ENCODE data around the gene CEP41. TPM values are rescaled to one million over a fixed set of nuclear protein-coding genes. Genes with fewer than 3 reads are reported as not detected.
A peak's percentile ranks its signal among the peaks of the same experiment; 100 is the strongest.

The CEP41 gene
- total and polyA plus RNA-seq, 2 experiments from 2014 or later: 5.5 to 17.2 TPM

GRCh38 chr7:130353196-130353595 lies 87.6 kb downstream of the CEP41 start:
- Histone ChIP-seq H3K79me2 (no peaks in the 10 kb centered on the region), H3K4me2 (no peak overlapping the region), H3K27me3 (no peaks in the 10 kb centered on the region), H3K27ac (peak overlapping the region; percentile 28), H3K4me3 (no peak overlapping the region), H3K4me1 (ENCODE audit: insufficient read depth) (peaks cover 47% of the 10 kb centered on the region), H3K9me2 (replicated peaks; ENCODE audit: insufficient read depth) (no peaks in the 10 kb centered on the region), H3K9me3 (ENCODE audit: low read depth) (no peaks in the 10 kb centered on the region), H4K20me1 (ENCODE audit: insufficient read depth, poor library complexity, severe bottlenecking) (no peaks in the 10 kb centered on the region), H3K36me3 (replicated peaks; ENCODE audit: insufficient read depth, low read depth) (no peaks in the 10 kb centered on the region), H2AFZ (no peak overlapping the region)
- WGBS (ENCODE audit: low lambda C conversion rate, missing lambda C conversion rate): 96% methylated on average over 7 of the region's 7 CpGs
- TF ChIP-seq EZH2phosphoT487 (IDR thresholded peaks at IDR 0.05; ENCODE audit: low read depth, severe bottlenecking, unreplicated experiment) (no peak), CTCF (IDR thresholded peaks at IDR 0.05; ENCODE audit: poor library complexity) (no peak), EZH2 (IDR thresholded peaks at IDR 0.05; ENCODE audit: borderline replicate concordance) (no peak)
- no peak for DNase-seq (ENCODE audit: low spot score)

GRCh38 chr7:130352194-130353074 lies 88.4 kb downstream of the CEP41 start:
- 81% methylated on average over 20 of the region's 20 CpGs for WGBS (ENCODE audit: low lambda C conversion rate, missing lambda C conversion rate)
- Histone ChIP-seq H3K27me3 (no peaks in the 10 kb centered on the region), H2AFZ (no peak overlapping the region), H3K9me3 (ENCODE audit: low read depth) (no peaks in the 10 kb centered on the region), H3K4me3 (no peak overlapping the region), H3K79me2 (no peaks in the 10 kb centered on the region), H3K4me1 (ENCODE audit: insufficient read depth) (peaks cover 47% of the 10 kb centered on the region), H3K9me2 (replicated peaks; ENCODE audit: insufficient read depth) (no peaks in the 10 kb centered on the region), H3K4me2 (no peak overlapping the region), H3K36me3 (replicated peaks; ENCODE audit: insufficient read depth, low read depth) (no peaks in the 10 kb centered on the region), H3K27ac (peak overlapping the region; percentile 82), H4K20me1 (ENCODE audit: insufficient read depth, poor library complexity, severe bottlenecking) (no peaks in the 10 kb centered on the region)
- no peak for DNase-seq (ENCODE audit: low spot score)
- TF ChIP-seq EZH2 (IDR thresholded peaks at IDR 0.05; ENCODE audit: borderline replicate concordance) (no peak), CTCF (IDR thresholded peaks at IDR 0.05; ENCODE audit: poor library complexity) (no peak), EZH2phosphoT487 (IDR thresholded peaks at IDR 0.05; ENCODE audit: low read depth, severe bottlenecking, unreplicated experiment) (no peak)

- no peaks in the 10 kb centered on the region for H3K27me3 ChIP-seq
- peak overlapping the region; percentile 82 for H3K27ac ChIP-seq
- H2AFZ ChIP-seq: no peak overlapping the region
- H3K79me2 ChIP-seq: no peaks in the 10 kb centered on the region
- H3K9me3 ChIP-seq (ENCODE audit: low read depth): no peaks in the 10 kb centered on the region
- H4K20me1 ChIP-seq (ENCODE audit: insufficient read depth, poor library complexity, severe bottlenecking): no peaks in the 10 kb centered on the region
- TF ChIP-seq CTCF (IDR thresholded peaks at IDR 0.05; ENCODE audit: poor library complexity) (no peak), EZH2phosphoT487 (IDR thresholded peaks at IDR 0.05; ENCODE audit: low read depth, severe bottlenecking, unreplicated experiment) (no peak), EZH2 (IDR thresholded peaks at IDR 0.05; ENCODE audit: borderline replicate concordance) (no peak)
- WGBS (ENCODE audit: low lambda C conversion rate, missing lambda C conversion rate): 68% methylated on average over 6 of the region's 6 CpGs
- no peak for DNase-seq (ENCODE audit: low spot score)
- H3K4me3 ChIP-seq: no peak overlapping the region
- peaks cover 40% of the 10 kb centered on the region for H3K4me1 ChIP-seq (ENCODE audit: insufficient read depth)
- H3K9me2 ChIP-seq (replicated peaks; ENCODE audit: insufficient read depth): no peaks in the 10 kb centered on the region
- no peaks in the 10 kb centered on the region for H3K36me3 ChIP-seq (replicated peaks; ENCODE audit: insufficient read depth, low read depth)
- no peak overlapping the region for H3K4me2 ChIP-seq
These were observed 89.1 kb downstream of the CEP41 start for GRCh38 chr7:130351791-130352090.

Data from hepatocyte (in vitro differentiated cells).